Measurements from ENCODE around the gene GMIP. TPM values are rescaled to one million over a fixed set of nuclear protein-coding genes. Genes with fewer than 3 reads are reported as not detected.
"Not testable (repeated sequence)": the region's sequence is repeated elsewhere in the genome, so short reads cannot be mapped to it uniquely, and the experiment has no call there.

The GMIP gene
- total RNA-seq, 1 donor from 2014 or later, result 12.0 TPM

DNA sequence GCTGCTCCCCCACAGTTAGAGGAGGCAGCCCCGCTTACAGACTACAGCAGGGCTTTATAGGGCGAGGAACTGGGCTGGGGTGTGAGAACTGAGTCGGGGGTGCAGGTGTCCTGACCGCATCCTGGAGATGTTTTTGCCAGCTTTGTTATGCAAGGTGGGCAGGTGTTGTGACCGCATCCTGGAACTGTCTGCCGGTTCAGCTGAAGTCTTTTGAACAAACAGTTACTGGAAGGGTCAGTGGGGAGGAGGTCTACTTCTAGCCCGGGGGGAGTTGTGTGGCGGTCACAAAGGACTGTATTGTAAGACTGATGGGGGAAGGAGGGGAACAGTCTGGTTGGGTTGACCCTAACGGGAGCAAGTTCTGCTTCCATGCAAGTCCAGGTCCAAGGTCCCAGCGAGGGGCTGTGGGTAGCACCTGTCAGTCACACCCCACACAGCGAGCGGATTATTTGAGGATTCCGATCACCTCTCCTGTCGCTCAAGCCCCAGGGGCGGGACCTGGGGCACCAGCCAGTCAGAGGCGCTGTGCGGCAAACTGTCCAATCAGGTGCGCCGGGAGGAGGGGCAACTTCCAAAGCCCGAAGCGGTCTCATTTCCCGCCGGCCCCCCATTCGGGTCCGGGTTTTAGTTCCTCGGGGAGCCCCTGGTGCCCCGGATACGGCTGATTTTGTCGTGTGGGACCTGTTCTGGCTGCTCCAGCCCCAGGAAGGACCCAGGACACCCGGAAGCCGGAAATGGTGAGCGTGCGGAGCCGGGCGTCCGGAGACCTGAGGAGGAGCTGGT lies 25.0 kb upstream of the GMIP start, which contains the start of gene ZNF101:
Gene ZNF101 (plus strand): TSS at position 610 of the 783 bp plus-strand sequence. CDS start 125 bp downstream, at position 735.
- Mint-ChIP-seq H3K4me1 (ENCODE audit: unreplicated experiment) (peaks cover 19% of the 10 kb centered on the region), H3K27ac (ENCODE audit: unreplicated experiment) (peak within 1 kb of the TSS; percentile 95), H3K9me3 (ENCODE audit: unreplicated experiment) (no peaks in the 10 kb centered on the region), H3K4me3 (ENCODE audit: unreplicated experiment) (peak within 1 kb of the TSS; percentile 87), H3K36me3 (ENCODE audit: unreplicated experiment) (peaks cover 2% of the 10 kb centered on the region), H3K27me3 (ENCODE audit: unreplicated experiment) (no peaks in the 10 kb centered on the region)
- TF ChIP-seq, protein P1, sequence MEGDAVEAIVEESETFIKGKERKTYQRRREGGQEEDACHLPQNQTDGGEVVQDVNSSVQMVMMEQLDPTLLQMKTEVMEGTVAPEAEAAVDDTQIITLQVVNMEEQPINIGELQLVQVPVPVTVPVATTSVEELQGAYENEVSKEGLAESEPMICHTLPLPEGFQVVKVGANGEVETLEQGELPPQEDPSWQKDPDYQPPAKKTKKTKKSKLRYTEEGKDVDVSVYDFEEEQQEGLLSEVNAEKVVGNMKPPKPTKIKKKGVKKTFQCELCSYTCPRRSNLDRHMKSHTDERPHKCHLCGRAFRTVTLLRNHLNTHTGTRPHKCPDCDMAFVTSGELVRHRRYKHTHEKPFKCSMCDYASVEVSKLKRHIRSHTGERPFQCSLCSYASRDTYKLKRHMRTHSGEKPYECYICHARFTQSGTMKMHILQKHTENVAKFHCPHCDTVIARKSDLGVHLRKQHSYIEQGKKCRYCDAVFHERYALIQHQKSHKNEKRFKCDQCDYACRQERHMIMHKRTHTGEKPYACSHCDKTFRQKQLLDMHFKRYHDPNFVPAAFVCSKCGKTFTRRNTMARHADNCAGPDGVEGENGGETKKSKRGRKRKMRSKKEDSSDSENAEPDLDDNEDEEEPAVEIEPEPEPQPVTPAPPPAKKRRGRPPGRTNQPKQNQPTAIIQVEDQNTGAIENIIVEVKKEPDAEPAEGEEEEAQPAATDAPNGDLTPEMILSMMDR (IDR thresholded peaks at IDR 0.05), result no peak
- peak; percentile 95 for DNase-seq (ENCODE audit: extremely low spot score, unreplicated experiment)

DNA sequence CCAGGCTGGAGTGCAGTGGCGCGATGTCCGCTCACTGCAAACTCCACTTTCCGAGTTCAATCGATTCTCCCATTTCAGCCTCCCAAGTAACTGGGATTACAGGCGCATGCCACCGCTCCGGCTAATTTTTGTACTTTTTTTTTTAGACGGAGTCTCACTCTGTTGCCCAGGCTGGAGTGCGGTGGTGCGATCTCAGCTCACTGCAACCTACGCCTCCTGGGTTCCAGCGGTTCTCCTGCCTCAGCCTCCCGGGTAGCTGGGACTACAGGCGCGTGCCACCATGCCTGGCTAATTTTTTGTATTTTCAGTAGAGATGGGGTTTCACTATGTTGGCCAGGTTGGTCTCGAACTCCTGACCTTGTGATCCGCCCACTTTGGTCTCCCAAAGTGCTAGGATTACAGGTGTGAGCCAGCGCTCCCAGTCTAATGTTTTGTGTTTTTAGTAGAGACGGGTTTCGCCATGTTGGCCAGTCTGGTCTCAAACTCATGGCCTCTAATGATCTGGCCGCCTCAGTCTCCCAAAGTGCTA lies 22.0 kb upstream of the GMIP start:
- H3K27me3 Mint-ChIP-seq (ENCODE audit: unreplicated experiment); H3K9me3 Mint-ChIP-seq (ENCODE audit: unreplicated experiment); H3K27ac Mint-ChIP-seq (ENCODE audit: unreplicated experiment); H3K36me3 Mint-ChIP-seq (ENCODE audit: unreplicated experiment); DNase-seq (ENCODE audit: extremely low spot score, unreplicated experiment); H3K4me3 Mint-ChIP-seq (ENCODE audit: unreplicated experiment): not testable (repeated sequence)
- H3K4me1 Mint-ChIP-seq (ENCODE audit: unreplicated experiment), result peaks cover 39% of the 10 kb centered on the region

DNA sequence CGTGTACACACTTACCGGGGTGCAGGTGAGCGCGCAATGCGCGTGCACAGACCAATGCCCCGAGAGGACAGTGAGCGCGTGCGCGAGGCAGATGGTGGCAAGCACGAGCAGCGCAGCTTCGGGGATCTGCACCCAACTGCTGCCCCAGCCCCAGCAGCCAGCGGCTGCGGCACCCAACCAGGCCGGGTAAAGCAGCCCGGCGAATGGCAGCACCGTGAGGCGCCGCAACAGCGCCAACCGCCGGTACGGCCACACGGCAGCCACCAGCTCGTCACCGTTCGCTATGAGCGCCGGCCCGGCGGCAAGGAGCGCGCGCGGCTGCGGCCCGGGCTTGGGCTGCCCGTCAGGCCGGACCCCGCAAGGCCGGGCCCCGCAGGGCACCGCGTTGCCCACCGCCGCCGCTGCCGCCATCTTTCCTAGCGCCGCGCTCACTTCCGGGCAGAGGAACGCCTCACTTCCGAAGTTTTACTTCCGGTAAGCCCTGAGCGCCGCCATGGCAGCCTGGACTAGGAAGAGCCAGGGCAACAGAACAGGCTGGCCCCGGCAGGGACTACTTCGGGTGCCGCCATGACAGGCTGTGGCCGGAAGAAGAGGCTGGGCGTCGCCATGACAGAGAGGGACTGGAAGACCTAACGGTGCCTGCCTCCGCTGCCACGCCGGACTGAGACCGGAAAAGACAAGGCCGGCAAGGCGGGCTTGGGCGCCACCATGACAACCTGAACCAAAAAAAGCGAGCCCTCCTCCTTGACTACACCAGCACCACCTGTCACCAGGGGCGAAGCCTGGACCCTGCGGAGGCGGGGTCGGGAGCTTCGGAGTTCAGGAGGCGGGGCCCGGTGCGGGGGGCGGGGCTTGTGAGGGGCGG lies 20.0 kb upstream of the GMIP start, which contains the start of gene ATP13A1:
Gene ATP13A1 (minus strand): TSS at position 421 of the 865 bp plus-strand sequence. CDS start 10 bp downstream, at position 411.
- no peaks in the 10 kb centered on the region for H3K27me3 Mint-ChIP-seq (ENCODE audit: unreplicated experiment)
- DNase-seq (ENCODE audit: extremely low spot score, unreplicated experiment), result peak; percentile 98
- peak within 1 kb of the TSS; percentile 89 for H3K4me3 Mint-ChIP-seq (ENCODE audit: unreplicated experiment)
- TF ChIP-seq, protein P1 (IDR thresholded peaks at IDR 0.05), result peak; percentile 39
- H3K4me1 Mint-ChIP-seq (ENCODE audit: unreplicated experiment), result peaks cover 25% of the 10 kb centered on the region
- H3K27ac Mint-ChIP-seq (ENCODE audit: unreplicated experiment), result peak within 1 kb of the TSS; percentile 99
- no peaks in the 10 kb centered on the region for H3K9me3 Mint-ChIP-seq (ENCODE audit: unreplicated experiment)
- H3K36me3 Mint-ChIP-seq (ENCODE audit: unreplicated experiment), result peaks cover 2% of the 10 kb centered on the region

DNA sequence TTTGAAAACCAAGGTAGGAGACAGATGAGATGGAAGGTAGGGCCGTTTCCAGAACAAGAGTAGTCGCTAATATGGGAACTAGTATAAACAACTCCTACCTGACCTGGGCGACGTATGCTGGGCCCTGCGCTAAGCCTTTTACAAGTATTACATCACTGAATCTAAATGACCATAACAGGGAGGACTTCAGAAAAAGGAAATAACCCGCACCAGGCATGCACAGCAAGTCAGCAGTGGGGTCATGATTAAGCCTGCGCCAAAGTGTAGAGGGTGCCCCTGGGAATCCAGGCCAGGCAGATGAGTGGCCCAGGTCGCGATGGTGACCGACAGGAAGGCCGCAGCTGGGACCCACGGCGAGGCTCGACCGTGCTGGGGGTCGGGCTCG lies 19.4 kb upstream of the GMIP start:
- Mint-ChIP-seq H3K27ac (ENCODE audit: unreplicated experiment) (peak overlapping the region; percentile 39), H3K36me3 (ENCODE audit: unreplicated experiment) (peaks cover 7% of the 10 kb centered on the region), H3K9me3 (ENCODE audit: unreplicated experiment) (no peaks in the 10 kb centered on the region), H3K27me3 (ENCODE audit: unreplicated experiment) (no peaks in the 10 kb centered on the region), H3K4me1 (ENCODE audit: unreplicated experiment) (peaks cover 20% of the 10 kb centered on the region), H3K4me3 (ENCODE audit: unreplicated experiment) (peak overlapping the region; percentile 83)
- no peak for DNase-seq (ENCODE audit: extremely low spot score, unreplicated experiment)
- TF ChIP-seq, protein P1 (IDR thresholded peaks at IDR 0.05), result no peak

DNA sequence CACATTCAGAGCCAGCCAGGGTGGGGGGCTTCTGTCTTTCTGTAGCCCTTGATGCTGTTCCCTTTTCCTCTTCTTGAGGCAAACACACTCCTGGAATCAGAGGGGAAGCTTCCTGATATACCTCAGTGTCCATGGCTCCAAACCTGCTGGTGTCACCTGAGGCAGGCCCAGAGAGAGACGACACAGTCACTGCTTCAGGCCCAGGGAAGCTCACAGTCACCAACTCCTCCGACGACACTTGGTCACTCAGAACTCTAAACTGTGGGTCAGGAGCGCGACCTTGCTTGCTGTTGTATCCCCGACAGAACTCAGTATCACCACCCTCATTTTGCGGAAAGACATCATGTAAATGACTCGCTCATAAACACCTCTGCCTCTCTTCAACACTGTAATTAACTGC lies 18.9 kb upstream of the GMIP start:
- H3K9me3 Mint-ChIP-seq (ENCODE audit: unreplicated experiment), result no peaks in the 10 kb centered on the region
- H3K36me3 Mint-ChIP-seq (ENCODE audit: unreplicated experiment), result peaks cover 10% of the 10 kb centered on the region
- no peak for DNase-seq (ENCODE audit: extremely low spot score, unreplicated experiment)
- H3K27ac Mint-ChIP-seq (ENCODE audit: unreplicated experiment), result peak overlapping the region; percentile 39
- peak overlapping the region; percentile 83 for H3K4me3 Mint-ChIP-seq (ENCODE audit: unreplicated experiment)
- peaks cover 20% of the 10 kb centered on the region for H3K4me1 Mint-ChIP-seq (ENCODE audit: unreplicated experiment)
- TF ChIP-seq, protein P1 (IDR thresholded peaks at IDR 0.05), result no peak
- H3K27me3 Mint-ChIP-seq (ENCODE audit: unreplicated experiment), result no peaks in the 10 kb centered on the region

Measured in osteocyte (in vitro differentiated cells).